GM12878 (cell line): ENCODE results near the gene IL19. TPM values are rescaled to one million over a fixed set of nuclear protein-coding genes. Genes with fewer than 3 reads are reported as not detected.
A peak's percentile ranks its signal among the peaks of the same experiment; 100 is the strongest.

ENCODE experiments used
- ATAC-seq: fragments of 200-7000 bp; cut with Tn5 transposase; 3 replicates; pipeline ENCODE4 v1.9.1; 2020; ENCODE audit warnings: mild to moderate bottlenecking, moderate library complexity
- BruUV-seq: library from RNA; stranded (reverse); fragments of 400-500 nt; replicated peaks from 2 replicates; lab custom pipeline; 2021; lab: Mats Ljungman, UMichigan
- CTCF ChIA-PET: fragments of 300-600 bp; sonication (Branson Sonifier 250); formaldehyde crosslinking; extraction: SDS; loops from one replicate; lab custom pipeline; 2021; ENCODE audit warnings: inconsistent platforms; lab: Yijun Ruan, JAX
- POLR2A ChIA-PET: fragments of 350-600 bp; formaldehyde crosslinking; extraction: SDS; loops from one replicate; lab custom pipeline; 2021; ENCODE audit warnings: inconsistent platforms; lab: Charles Lee
- RAD21 ChIA-PET: fragments of 300-600 bp; sonication (Branson Sonifier 250); formaldehyde crosslinking; loops from one replicate; lab custom pipeline; 2023; ENCODE audit warnings: antibody characterized with exemption; ENCODE audit not compliant: unreplicated experiment; lab: Charles Lee
- SMC1A ChIA-PET: fragments of 300-600 bp; sonication (Branson Sonifier 250); formaldehyde crosslinking; loops from one replicate; lab custom pipeline; 2023; ENCODE audit not compliant: unreplicated experiment, uncharacterized antibody; lab: Charles Lee
- DNase-seq: peaks from one replicate; pipeline ENCODE4 v3.0.0-alpha.2; 2011; ENCODE audit warnings: low read depth, low spot score
- FAIRE-seq: peaks from 3 replicates; lab custom pipeline; 2011; peaks lifted over from hg19 to GRCh38; lab: Jason Lieb, UNC
- H2AFZ ChIP-seq: 2 replicates; pipeline ENCODE4 v1.6.0; 2011; ENCODE audit warnings: low read depth, low read length, control low read depth; ENCODE audit not compliant: control insufficient read depth
- H3K27ac ChIP-seq: 2 replicates; pipeline ENCODE4 v1.5.1; 2011; ENCODE audit warnings: control low read depth; ENCODE audit not compliant: control insufficient read depth, insufficient read depth
- H3K27me3 ChIP-seq, 2 experiments: replicated peaks in 1 of 2; 2 replicates each; pipeline versions ENCODE4 v1.6.0 to v1.6.1; 2011; ENCODE audit warnings: low read length in 1 of 2; ENCODE audit not compliant: control insufficient read depth in 2 of 2, insufficient read depth in 2 of 2
- H3K36me3 ChIP-seq, 2 experiments: 2 replicates each; pipeline ENCODE4 v1.5.1; 2011; ENCODE audit warnings: low read length in 1 of 2; ENCODE audit not compliant: control insufficient read depth in 2 of 2, insufficient read depth in 2 of 2
- H3K4me1 ChIP-seq: 2 replicates; pipeline ENCODE4 v1.6.1; 2011; ENCODE audit warnings: mild to moderate bottlenecking, low read length, moderate library complexity, mixed read lengths; ENCODE audit not compliant: control insufficient read depth, insufficient read depth
- H3K4me2 ChIP-seq: 2 replicates; pipeline ENCODE4 v1.6.0; 2011; ENCODE audit warnings: control low read depth; ENCODE audit not compliant: control insufficient read depth, insufficient read depth
- H3K4me3 ChIP-seq: fragments of 200-600 bp; sonication (generic); 2 replicates; pipeline ENCODE4 v1.5.1; 2016
- H3K79me2 ChIP-seq: 2 replicates; pipeline ENCODE4 v1.6.0; 2011; ENCODE audit warnings: low read length; ENCODE audit not compliant: control insufficient read depth, insufficient read depth
- H3K9ac ChIP-seq: 2 replicates; pipeline ENCODE4 v1.8.0; 2011; ENCODE audit warnings: low read length, control low read depth, mixed read lengths; ENCODE audit not compliant: control insufficient read depth, insufficient read depth
- H3K9me3 ChIP-seq: replicated peaks from 3 replicates; pipeline ENCODE4 v1.5.1; 2011; ENCODE audit warnings: mild to moderate bottlenecking, low read length; ENCODE audit not compliant: control insufficient read depth, insufficient read depth
- H4K20me1 ChIP-seq: 2 replicates; pipeline ENCODE4 v1.6.0; 2011; ENCODE audit not compliant: control insufficient read depth, insufficient read depth
- CBX3 ChIP-seq: fragments of 200-600 bp; sonication (generic); IDR thresholded peaks from 2 replicates; pipeline ENCODE4 v1.6.1; 2016; ENCODE audit warnings: low read depth, borderline replicate concordance
- CREB1 ChIP-seq: IDR thresholded peaks from 2 replicates; pipeline ENCODE4 v1.6.1; 2012; ENCODE audit warnings: low read depth, mild to moderate bottlenecking, inconsistent platforms
- JUNB ChIP-seq: IDR thresholded peaks from 2 replicates; pipeline ENCODE4 v1.6.1; 2016; ENCODE audit warnings: antibody characterized with exemption, mild to moderate bottlenecking
- MEF2B ChIP-seq: fragments of 450-650 bp; IDR thresholded peaks from 2 replicates; pipeline ENCODE4 v1.6.1; 2018; ENCODE audit warnings: mild to moderate bottlenecking, moderate library complexity; ENCODE audit not compliant: partially characterized antibody, poor library complexity, severe bottlenecking
- STAT3 ChIP-seq: IDR thresholded peaks from 2 replicates; pipeline ENCODE4 v1.6.1; 2011; ENCODE audit warnings: low read depth, low read length, improper control_type of control experiment
- ZBED1 ChIP-seq: IDR thresholded peaks from 2 replicates; pipeline ENCODE4 v1.6.1; 2016; ENCODE audit warnings: borderline replicate concordance
- ZNF24 ChIP-seq: fragments of 450-650 bp; IDR thresholded peaks from 2 replicates; pipeline ENCODE4 v1.6.1; 2017; ENCODE audit warnings: antibody characterized with exemption, mild to moderate bottlenecking
- WGBS: methylation state at CpG from one replicate; pipeline ENCODE4 v1.1.6; 2016; ENCODE audit warnings: low lambda C conversion rate; ENCODE audit not compliant: insufficient replicate concordance, insufficient coverage; ENCODE audit errors: missing lambda C conversion rate; 5-methylcytosine and 5-hydroxymethylcytosine counted together
- in situ Hi-C: fragments of 300-500 bp; cut with MboI; formaldehyde crosslinking; loops from 9 replicates; pipeline ENCODE4 v1.14.3; 2018; ENCODE audit warnings: mixed read lengths
- intact Hi-C: fragments of 100-400 bp; cut with micrococcal nuclease; formaldehyde crosslinking; loops from one replicate; pipeline ENCODE4 v1.14.2; 2022; ENCODE audit not compliant: unreplicated experiment
- polyA plus RNA-seq, 11 experiments: library from polyadenylated mRNA; depleted of rRNA in 4 of 11; unstranded in 6 of 11; stranded (reverse) in 5 of 11; fragments of >200 nt; fragmentation: Nextera tagmentation in 4 of 11; fragmentation: Illumina TruSeq in 1 of 11; extraction: Ambion mirVana in 4 of 11; extraction: Trizol in 1 of 11; gene quantifications; 1 replicate in 1 of 11; 2 replicates in 10 of 11; pipeline versions ENCODE4 v1.2.1 to v1.2.3, GENCODE V29; 2011 to 2016; ENCODE audit warnings: inconsistent platforms in 2 of 11, missing spikeins in 2 of 11, low read depth in 1 of 11
- total RNA-seq, 4 experiments: library from RNA; depleted of rRNA in 3 of 4; stranded (reverse); fragments of >200 nt in 3 of 4; fragmentation: Illumina TruSeq in 1 of 4; extraction: Trizol in 1 of 4; gene quantifications; 2 replicates each; pipeline versions ENCODE4 v1.2.1 to v1.2.3, GENCODE V29; 2013 to 2021
- TF ChIP-seq, protein P1 (sequence below): fragments of 450-650 bp; IDR thresholded peaks from 2 replicates; pipeline ENCODE4 v1.6.1; 2017; ENCODE audit warnings: mild to moderate bottlenecking, moderate library complexity
- TF ChIP-seq, protein P2 (sequence below): fragments of 450-650 bp; IDR thresholded peaks from 2 replicates; pipeline ENCODE4 v1.6.1; 2016; ENCODE audit warnings: mild to moderate bottlenecking
- TF ChIP-seq, protein P3 (sequence below): fragments of 450-650 bp; IDR thresholded peaks from 2 replicates; pipeline ENCODE4 v1.6.1; 2017; ENCODE audit warnings: mild to moderate bottlenecking
- TF ChIP-seq, protein P4 (sequence below): IDR thresholded peaks from 2 replicates; pipeline ENCODE4 v1.6.1; 2011; ENCODE audit warnings: borderline replicate concordance, low read depth, mild to moderate bottlenecking, moderate library complexity, low read length; ENCODE audit not compliant: insufficient read depth, poor library complexity, severe bottlenecking

The IL19 gene
- total and polyA plus RNA-seq, 10 of the 15 experiments (the other 5 are each of a cell fraction or from before 2014, with no cell fraction given): 0.10 to 0.73 (median 0.28) TPM; not detected in 6

DNA sequence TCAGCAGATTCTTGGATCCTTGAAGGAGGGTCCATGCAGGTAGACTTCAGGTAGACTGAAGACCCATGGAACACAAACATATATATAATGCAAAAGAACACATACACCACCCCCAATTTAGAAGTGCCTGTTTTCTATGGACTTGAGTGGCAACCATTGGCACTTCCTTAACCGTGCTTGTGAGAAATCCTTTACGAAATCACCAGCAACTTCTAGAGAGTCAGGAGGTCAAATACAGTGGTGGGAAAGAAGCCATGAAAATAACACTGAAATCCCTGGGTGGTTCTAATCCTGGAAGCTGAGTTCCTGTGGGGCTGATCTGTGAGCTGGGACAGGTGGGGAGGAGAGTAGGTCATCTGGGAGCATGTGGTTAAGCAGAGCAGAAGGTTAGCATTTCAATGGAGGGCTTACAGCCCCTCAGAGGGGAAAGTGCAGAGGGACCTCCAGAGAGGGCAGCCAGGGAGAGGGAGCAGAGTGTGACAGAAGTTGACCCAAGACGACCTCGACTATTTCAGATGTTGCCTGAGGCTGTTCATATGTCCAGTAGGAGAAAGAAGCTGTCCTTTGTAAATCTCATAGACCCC, 14.7 kb downstream of the IL19 start (continued):
- TF ChIP-seq, protein P1, sequence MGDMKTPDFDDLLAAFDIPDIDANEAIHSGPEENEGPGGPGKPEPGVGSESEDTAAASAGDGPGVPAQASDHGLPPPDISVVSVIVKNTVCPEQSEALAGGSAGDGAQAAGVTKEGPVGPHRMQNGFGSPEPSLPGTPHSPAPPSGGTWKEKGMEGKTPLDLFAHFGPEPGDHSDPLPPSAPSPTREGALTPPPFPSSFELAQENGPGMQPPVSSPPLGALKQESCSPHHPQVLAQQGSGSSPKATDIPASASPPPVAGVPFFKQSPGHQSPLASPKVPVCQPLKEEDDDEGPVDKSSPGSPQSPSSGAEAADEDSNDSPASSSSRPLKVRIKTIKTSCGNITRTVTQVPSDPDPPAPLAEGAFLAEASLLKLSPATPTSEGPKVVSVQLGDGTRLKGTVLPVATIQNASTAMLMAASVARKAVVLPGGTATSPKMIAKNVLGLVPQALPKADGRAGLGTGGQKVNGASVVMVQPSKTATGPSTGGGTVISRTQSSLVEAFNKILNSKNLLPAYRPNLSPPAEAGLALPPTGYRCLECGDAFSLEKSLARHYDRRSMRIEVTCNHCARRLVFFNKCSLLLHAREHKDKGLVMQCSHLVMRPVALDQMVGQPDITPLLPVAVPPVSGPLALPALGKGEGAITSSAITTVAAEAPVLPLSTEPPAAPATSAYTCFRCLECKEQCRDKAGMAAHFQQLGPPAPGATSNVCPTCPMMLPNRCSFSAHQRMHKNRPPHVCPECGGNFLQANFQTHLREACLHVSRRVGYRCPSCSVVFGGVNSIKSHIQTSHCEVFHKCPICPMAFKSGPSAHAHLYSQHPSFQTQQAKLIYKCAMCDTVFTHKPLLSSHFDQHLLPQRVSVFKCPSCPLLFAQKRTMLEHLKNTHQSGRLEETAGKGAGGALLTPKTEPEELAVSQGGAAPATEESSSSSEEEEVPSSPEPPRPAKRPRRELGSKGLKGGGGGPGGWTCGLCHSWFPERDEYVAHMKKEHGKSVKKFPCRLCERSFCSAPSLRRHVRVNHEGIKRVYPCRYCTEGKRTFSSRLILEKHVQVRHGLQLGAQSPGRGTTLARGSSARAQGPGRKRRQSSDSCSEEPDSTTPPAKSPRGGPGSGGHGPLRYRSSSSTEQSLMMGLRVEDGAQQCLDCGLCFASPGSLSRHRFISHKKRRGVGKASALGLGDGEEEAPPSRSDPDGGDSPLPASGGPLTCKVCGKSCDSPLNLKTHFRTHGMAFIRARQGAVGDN: no peak
- TF ChIP-seq, protein P2, sequence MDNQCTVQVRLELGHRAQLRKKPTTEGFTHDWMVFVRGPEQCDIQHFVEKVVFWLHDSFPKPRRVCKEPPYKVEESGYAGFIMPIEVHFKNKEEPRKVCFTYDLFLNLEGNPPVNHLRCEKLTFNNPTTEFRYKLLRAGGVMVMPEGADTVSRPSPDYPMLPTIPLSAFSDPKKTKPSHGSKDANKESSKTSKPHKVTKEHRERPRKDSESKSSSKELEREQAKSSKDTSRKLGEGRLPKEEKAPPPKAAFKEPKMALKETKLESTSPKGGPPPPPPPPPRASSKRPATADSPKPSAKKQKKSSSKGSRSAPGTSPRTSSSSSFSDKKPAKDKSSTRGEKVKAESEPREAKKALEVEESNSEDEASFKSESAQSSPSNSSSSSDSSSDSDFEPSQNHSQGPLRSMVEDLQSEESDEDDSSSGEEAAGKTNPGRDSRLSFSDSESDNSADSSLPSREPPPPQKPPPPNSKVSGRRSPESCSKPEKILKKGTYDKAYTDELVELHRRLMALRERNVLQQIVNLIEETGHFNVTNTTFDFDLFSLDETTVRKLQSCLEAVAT: no peak
- no peak for TF ChIP-seq ZNF24
- TF ChIP-seq, all 136 proteins: peak for 0

DNA sequence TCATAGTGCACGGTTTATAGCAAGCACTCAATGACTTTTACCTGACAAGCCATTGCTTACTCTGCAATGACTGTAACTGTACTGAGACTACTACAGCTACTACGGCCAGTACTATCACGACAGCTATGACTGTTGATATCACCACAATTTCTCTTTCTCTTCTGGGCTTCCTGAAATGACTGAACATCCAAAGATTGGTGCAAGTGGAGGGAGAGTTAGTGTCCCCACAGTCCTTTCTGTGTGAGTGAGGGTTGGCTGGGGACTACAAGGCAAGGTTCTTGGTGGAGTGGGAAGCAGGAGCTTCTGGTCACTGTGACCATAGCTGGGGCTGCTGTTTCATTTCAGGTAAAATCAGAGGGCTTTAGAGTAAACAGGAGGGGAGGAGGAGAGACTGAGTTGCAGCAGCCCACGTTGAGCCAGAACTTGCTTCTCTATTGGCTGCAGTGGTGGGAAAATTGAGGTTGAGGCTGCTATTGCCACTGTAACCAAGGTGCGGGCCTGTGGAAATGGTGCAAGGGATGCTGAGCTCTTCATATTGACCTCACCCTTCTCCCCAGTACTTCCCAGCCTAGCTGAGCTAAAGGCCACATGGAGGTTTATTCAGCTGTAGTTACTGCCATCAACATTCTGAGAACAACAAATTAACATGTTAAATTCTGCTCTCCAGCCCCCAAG, 15.8 kb downstream of the IL19 start:
- Histone ChIP-seq H3K9ac (no peak overlapping the region), H2AFZ (no peak overlapping the region), H3K9me3 (no peaks in the 10 kb centered on the region), H3K27me3 (no peaks in the 10 kb centered on the region), H3K79me2 (peaks cover 11% of the 10 kb centered on the region), H3K27ac (no peak overlapping the region), H3K4me3 (no peak overlapping the region), H3K36me3 (no peaks in the 10 kb centered on the region), H3K4me2 (0 out of 2 replicates have a peak overlapping the region, but pooled peaks have one; percentile 0), H4K20me1 (no peaks in the 10 kb centered on the region), H3K4me1 (peaks cover 62% of the 10 kb centered on the region)
- intact Hi-C loops (no loop called here), in situ Hi-C loops (loop anchor here (10.0 kb wide), 1 partner anchor 732 kb away; the partner anchor contains the start of gene RHEX)
- ATAC-seq (no peak), FAIRE-seq (no peak), DNase-seq (no peak)
- BruUV-seq: no TSS peak
- ChIA-PET RAD21 (interaction anchor here (0.6 to 13.8 kb wide), 8 partner anchors 9 to 52 kb away, joined by 3 to 363 read pairs (median 6); partner anchors contain the start of genes IL10 and IL19), POLR2A (interaction anchor here (1.3 to 13.9 kb wide), 2 partner anchors 8 to 16 kb away, joined by 7 to 283 read pairs; partner anchors contain the start of genes IL10 and IL19), CTCF (interaction anchor here (1.0 to 14.2 kb wide), 8 partner anchors 10 to 123 kb away, joined by 3 to 221 read pairs (median 6); partner anchors contain the start of genes IL10 and IL19), SMC1A (interaction anchor here (1.1 to 18.3 kb wide), 11 partner anchors 8 to 52 kb away, joined by 3 to 410 read pairs (median 10); partner anchors contain the start of genes IL10 and IL19)
- WGBS: 54% methylated on average over 5 of the region's 5 CpGs
- TF ChIP-seq JUNB (peak; percentile 55; the same call in 1 of the 2 replicates), MEF2B (no peak), CREB1 (no peak), CBX3 (no peak), ZBED1 (peak; percentile 96), STAT3 (no peak)
- TF ChIP-seq, protein P3, sequence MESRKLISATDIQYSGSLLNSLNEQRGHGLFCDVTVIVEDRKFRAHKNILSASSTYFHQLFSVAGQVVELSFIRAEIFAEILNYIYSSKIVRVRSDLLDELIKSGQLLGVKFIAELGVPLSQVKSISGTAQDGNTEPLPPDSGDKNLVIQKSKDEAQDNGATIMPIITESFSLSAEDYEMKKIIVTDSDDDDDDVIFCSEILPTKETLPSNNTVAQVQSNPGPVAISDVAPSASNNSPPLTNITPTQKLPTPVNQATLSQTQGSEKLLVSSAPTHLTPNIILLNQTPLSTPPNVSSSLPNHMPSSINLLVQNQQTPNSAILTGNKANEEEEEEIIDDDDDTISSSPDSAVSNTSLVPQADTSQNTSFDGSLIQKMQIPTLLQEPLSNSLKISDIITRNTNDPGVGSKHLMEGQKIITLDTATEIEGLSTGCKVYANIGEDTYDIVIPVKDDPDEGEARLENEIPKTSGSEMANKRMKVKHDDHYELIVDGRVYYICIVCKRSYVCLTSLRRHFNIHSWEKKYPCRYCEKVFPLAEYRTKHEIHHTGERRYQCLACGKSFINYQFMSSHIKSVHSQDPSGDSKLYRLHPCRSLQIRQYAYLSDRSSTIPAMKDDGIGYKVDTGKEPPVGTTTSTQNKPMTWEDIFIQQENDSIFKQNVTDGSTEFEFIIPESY: no peak
- TF ChIP-seq, protein P4, sequence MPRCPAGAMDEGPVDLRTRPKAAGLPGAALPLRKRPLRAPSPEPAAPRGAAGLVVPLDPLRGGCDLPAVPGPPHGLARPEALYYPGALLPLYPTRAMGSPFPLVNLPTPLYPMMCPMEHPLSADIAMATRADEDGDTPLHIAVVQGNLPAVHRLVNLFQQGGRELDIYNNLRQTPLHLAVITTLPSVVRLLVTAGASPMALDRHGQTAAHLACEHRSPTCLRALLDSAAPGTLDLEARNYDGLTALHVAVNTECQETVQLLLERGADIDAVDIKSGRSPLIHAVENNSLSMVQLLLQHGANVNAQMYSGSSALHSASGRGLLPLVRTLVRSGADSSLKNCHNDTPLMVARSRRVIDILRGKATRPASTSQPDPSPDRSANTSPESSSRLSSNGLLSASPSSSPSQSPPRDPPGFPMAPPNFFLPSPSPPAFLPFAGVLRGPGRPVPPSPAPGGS: no peak
